ENCODE measurements around the gene RPS23. TPM values are rescaled to one million over a fixed set of nuclear protein-coding genes. Genes with fewer than 3 reads are reported as not detected.
A peak's percentile ranks its signal among the peaks of the same experiment; 100 is the strongest.

RPS23 gene
- 1,000 to 10,000 TPM; 1,162 to 1,462 (median 1,451) TPM for total RNA-seq
- total RNA-seq (2013) = 5,310 TPM

DNA sequence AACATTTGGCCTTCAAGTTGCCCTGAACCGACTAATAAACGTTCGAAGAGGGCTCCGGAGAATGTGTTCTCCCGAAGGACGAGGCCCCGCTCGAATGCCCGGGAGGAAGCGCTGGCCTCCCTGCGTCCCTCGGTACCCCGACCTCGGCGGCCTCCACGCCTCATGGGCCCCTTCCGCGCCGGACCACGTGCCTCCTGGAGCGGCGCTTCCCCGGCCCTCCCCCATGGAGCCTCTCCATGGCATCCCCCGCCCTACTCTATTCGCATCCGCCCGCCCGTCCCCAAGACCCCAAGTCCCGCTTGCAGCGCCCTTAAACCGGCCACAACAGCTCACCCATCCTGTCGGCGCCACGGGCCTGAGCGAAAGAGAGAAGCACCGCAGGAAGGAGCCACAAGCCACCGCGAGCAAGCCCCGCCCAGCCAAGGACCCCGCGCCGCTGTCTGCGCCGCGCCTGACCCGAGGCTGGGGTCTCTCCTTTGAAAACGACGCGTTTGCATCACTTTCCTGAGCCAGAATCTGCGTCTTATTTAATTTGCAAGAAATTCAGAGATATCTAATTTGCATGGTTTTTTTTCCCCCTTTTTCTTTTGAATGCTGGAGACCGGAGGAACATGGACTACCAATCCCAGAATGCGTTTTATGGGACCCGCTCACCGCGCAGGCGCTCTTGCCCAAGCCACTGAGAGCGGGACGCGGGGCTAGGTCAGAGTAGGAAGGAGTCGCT lies at the start of gene RPS23:
RPS23 (minus strand) TSS at position 368 of the 724 bp plus-strand sequence; CDS start at position 337, 31 bp downstream.
- intact Hi-C loops (cut with micrococcal nuclease) = loop anchor here (10.0 kb wide), 1 partner anchor 797 kb away; the partner anchor contains the start of genes TMEM167A and XRCC4
- WGBS (ENCODE audit: insufficient coverage) = under 1% methylated on average over 60 of the region's 60 CpGs
- H3K4me3 Mint-ChIP-seq = peak within 1 kb of the TSS; percentile 95

DNA sequence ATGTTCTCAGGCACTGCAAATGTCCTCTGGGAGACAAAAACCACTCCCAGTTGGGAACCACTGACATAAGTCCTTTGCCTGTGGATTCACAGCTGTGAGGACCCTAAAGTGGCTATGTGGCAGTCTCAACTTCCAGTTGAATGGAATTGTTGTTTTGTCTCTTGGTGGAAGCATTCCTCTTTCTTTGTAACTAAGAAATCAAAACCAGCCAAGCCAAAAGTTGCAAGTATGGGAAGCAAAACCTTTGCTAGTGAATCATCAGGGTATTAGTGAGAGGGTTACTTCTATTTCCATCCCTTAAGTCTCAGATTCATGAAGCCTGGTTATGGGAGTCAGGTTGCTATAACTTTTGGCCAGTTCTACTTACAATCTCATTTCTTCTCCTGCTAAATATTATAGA lies 49.8 kb upstream of the RPS23 start:
- no peak overlapping the region for H3K4me3 Mint-ChIP-seq
- TF ChIP-seq CTCF (IDR thresholded peaks at IDR 0.05) = no peak
- Histone ChIP-seq H3K4me1 (ENCODE audit: control insufficient read depth, insufficient read depth, low read length) (no peaks in the 10 kb centered on the region), H3K9me3 (ENCODE audit: control insufficient read depth, insufficient read depth, low read length) (no peaks in the 10 kb centered on the region), H3K36me3 (ENCODE audit: control insufficient read depth, insufficient read depth, low read length) (no peaks in the 10 kb centered on the region), H3K27ac (ENCODE audit: low read length) (no peak overlapping the region), H3K27me3 (ENCODE audit: control insufficient read depth, insufficient read depth, low read length) (no peaks in the 10 kb centered on the region), H3K4me3 (ENCODE audit: low read length) (no peak overlapping the region)
- H3K36me3 Mint-ChIP-seq = no peaks in the 10 kb centered on the region
- ATAC-seq (no peak), DNase-seq (no peak)
- intact Hi-C loops (cut with micrococcal nuclease) = no loop called here
- H3K9me3 Mint-ChIP-seq = no peaks in the 10 kb centered on the region
- peaks cover 5 to 10% of the 10 kb centered on the region in 2 donors for H3K27me3 Mint-ChIP-seq (ENCODE audit: low read depth in 2 of 2)
- H3K27ac Mint-ChIP-seq = no peak overlapping the region
- no peaks in the 10 kb centered on the region for H3K4me1 Mint-ChIP-seq

More for the DNA sequence above, at the start of gene RPS23:
- no peak for TF ChIP-seq CTCF (IDR thresholded peaks at IDR 0.05)
- H3K27me3 ChIP-seq (ENCODE audit: control insufficient read depth, insufficient read depth, low read length) = no peaks in the 10 kb centered on the region
- no peaks in the 10 kb centered on the region for H3K27me3 Mint-ChIP-seq (ENCODE audit: low read depth in 2 of 2)
- H3K9me3 ChIP-seq (ENCODE audit: control insufficient read depth, insufficient read depth, low read length) = no peaks in the 10 kb centered on the region
- H3K4me3 ChIP-seq (ENCODE audit: low read length) = peak within 1 kb of the TSS; percentile 84
- no peaks in the 10 kb centered on the region for H3K36me3 Mint-ChIP-seq
- DNase-seq = peak; percentile 77 to 94
- peaks cover 12% of the 10 kb centered on the region for H3K4me1 ChIP-seq (ENCODE audit: control insufficient read depth, insufficient read depth, low read length)
- ATAC-seq = peak; percentile 92 to 97 (median 94)
- peaks cover 23% of the 10 kb centered on the region for H3K36me3 ChIP-seq (ENCODE audit: control insufficient read depth, insufficient read depth, low read length)
- no peaks in the 10 kb centered on the region for H3K9me3 Mint-ChIP-seq
- H3K27ac ChIP-seq (ENCODE audit: low read length) = peak within 1 kb of the TSS; percentile 73
- H3K4me1 Mint-ChIP-seq = peaks cover 25 to 33% of the 10 kb centered on the region in 2 donors
- H3K27ac Mint-ChIP-seq = peak within 1 kb of the TSS; percentile 95

GRCh38 chr5:82325996-82326395 lies 47.8 kb upstream of the RPS23 start:
- intact Hi-C loops (cut with micrococcal nuclease) = no loop called here
- no CpG with 5 or more reads among the region's 1 CpG for WGBS (ENCODE audit: insufficient coverage)
- Mint-ChIP-seq H3K9me3 (no peaks in the 10 kb centered on the region), H3K4me3 (no peak overlapping the region), H3K36me3 (no peaks in the 10 kb centered on the region), H3K27ac (no peak overlapping the region), H3K4me1 (no peaks in the 10 kb centered on the region), H3K27me3 (ENCODE audit: low read depth in 2 of 2) (peaks cover 5 to 18% of the 10 kb centered on the region in 2 donors)
- Histone ChIP-seq H3K9me3 (ENCODE audit: control insufficient read depth, insufficient read depth, low read length) (no peaks in the 10 kb centered on the region), H3K4me1 (ENCODE audit: control insufficient read depth, insufficient read depth, low read length) (no peaks in the 10 kb centered on the region), H3K36me3 (ENCODE audit: control insufficient read depth, insufficient read depth, low read length) (no peaks in the 10 kb centered on the region), H3K27ac (ENCODE audit: low read length) (no peak overlapping the region), H3K4me3 (ENCODE audit: low read length) (no peak overlapping the region), H3K27me3 (ENCODE audit: control insufficient read depth, insufficient read depth, low read length) (no peaks in the 10 kb centered on the region)
- no peak for TF ChIP-seq CTCF (IDR thresholded peaks at IDR 0.05)
- no peak for DNase-seq
- ATAC-seq = no peak

GRCh38 chr5:82325155-82325554 lies 47.0 kb upstream of the RPS23 start:
- Mint-ChIP-seq H3K4me1 (no peaks in the 10 kb centered on the region), H3K27ac (no peak overlapping the region), H3K4me3 (no peak overlapping the region), H3K36me3 (no peaks in the 10 kb centered on the region), H3K9me3 (no peaks in the 10 kb centered on the region), H3K27me3 (ENCODE audit: low read depth in 2 of 2) (peaks cover 5 to 16% of the 10 kb centered on the region in 2 donors)
- 94% methylated on average over 10 of the region's 10 CpGs for WGBS (ENCODE audit: insufficient coverage)
- H3K9me3 ChIP-seq (ENCODE audit: control insufficient read depth, insufficient read depth, low read length) = no peaks in the 10 kb centered on the region
- H3K27me3 ChIP-seq (ENCODE audit: control insufficient read depth, insufficient read depth, low read length) = no peaks in the 10 kb centered on the region
- no peaks in the 10 kb centered on the region for H3K36me3 ChIP-seq (ENCODE audit: control insufficient read depth, insufficient read depth, low read length)
- TF ChIP-seq CTCF (IDR thresholded peaks at IDR 0.05) = no peak
- no peaks in the 10 kb centered on the region for H3K4me1 ChIP-seq (ENCODE audit: control insufficient read depth, insufficient read depth, low read length)
- intact Hi-C loops (cut with micrococcal nuclease) = no loop called here
- H3K27ac ChIP-seq (ENCODE audit: low read length) = no peak overlapping the region
- no peak for ATAC-seq
- DNase-seq = no peak
- no peak overlapping the region for H3K4me3 ChIP-seq (ENCODE audit: low read length)
